HG02938 (cell line): Measurements from ENCODE around the gene PHF14.
A peak's percentile ranks its signal among the peaks of the same experiment; 100 is the strongest.

Experiments
- ATAC-seq: cut with Tn5 transposase; IDR thresholded peaks from one replicate; pipeline ENCODE4 v1.9.1; 2021; ENCODE audit warnings: mild to moderate bottlenecking, moderate library complexity; ENCODE audit not compliant: unreplicated experiment

The PHF14 gene

DNA sequence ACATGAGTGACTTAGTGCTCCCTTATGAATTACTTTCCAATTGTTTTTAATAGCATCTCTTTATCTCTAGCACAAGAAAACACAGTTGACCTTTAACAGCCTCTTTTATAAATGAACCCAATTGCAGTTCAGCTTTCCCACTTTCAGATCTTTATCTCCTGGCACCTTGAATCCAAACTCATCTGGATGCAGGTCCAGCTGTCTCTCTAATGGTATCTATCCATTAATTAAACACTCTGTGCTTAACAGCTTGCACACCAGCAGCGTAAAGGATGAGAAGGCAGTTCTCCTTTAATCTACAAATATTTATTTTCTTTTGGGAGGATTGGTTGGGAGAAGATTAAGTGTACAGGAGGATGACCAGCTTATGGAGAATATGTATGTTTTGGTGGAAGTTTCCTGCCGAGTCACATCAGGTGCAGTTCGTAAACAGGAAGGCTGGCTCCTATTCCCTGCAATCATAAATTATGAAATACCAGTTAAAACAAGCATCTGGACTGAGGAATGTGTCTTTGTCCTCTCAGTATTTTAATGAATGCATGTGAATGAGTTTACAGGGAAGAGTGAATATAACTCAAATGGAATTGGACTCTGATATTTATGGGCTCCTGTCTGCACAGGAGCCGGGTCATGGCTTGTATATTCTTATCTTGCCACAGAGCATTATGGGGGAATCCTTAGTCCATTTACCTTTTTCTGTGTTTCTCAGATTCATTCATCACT is 232.7 kb downstream of the PHF14 start:
- no peak for ATAC-seq

GRCh38 chr7:11207565-11207964 is 233.9 kb downstream of the PHF14 start:
- ATAC-seq: no peak

- no peak for ATAC-seq
Measured at GRCh38 chr7:11208883-11209465, 235.3 kb downstream of the PHF14 start.

DNA sequence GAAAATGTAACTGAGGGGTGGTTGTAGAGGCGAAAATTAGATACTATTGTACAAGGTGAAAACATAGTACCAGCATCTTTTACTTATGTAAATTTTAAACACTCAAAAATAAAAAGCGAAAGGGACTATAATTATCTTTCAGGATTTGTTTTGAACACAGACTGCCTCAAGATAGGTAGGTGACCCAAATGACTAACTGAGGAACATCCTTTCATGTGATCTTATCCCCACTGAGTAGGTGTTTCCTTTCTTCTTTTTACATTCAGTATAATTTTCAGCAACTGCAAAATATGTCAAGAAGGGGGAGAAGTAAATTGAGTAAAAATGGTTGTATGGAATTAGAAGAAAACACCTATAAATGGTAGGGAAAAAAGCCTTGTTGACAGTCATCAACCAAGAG is 236.7 kb downstream of the PHF14 start:
- ATAC-seq: no peak

GRCh38 chr7:11212080-11212711 is 238.5 kb downstream of the PHF14 start:
- peak; percentile 84 for ATAC-seq

DNA sequence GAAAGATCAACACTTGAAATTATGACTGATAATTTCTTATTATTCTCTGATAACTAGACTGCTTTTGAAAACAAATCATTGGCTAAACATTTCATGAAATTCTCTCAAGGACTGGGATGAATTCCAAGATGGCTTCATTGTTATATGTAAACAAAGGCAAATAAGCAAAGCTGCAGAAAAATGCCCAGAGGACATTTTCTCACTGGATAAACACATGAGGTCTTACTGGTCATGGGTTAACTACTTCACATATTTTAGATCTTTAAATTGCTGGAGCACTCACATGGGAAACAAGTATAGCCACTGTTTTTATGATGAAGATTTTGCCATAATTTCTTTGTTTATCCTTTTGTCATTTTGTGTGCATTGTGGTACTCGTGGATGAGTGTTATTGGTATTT is 239.1 kb downstream of the PHF14 start:
- no peak for ATAC-seq

DNA sequence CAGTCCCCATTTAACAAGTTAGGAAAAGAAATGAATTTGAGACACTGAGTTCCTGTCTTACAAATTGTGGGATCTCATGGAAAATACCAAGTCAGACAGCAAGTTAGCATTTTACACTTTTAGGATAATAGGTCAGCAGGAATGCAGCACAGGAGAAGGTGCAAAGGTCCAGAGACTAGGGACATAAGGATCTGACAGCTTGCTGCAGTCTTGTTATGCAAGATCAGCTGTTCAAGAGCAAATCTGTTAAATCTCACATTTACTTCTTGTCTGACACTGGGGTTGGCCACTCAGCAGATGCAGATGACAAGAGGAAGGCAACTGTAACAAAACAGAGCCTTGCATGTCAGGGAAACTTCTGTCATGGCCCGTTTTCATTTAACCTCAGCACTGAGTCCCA is 239.6 kb downstream of the PHF14 start:
- no peak for ATAC-seq

- no peak for ATAC-seq
Measured at GRCh38 chr7:11216276-11216675, 242.6 kb downstream of the PHF14 start.

DNA sequence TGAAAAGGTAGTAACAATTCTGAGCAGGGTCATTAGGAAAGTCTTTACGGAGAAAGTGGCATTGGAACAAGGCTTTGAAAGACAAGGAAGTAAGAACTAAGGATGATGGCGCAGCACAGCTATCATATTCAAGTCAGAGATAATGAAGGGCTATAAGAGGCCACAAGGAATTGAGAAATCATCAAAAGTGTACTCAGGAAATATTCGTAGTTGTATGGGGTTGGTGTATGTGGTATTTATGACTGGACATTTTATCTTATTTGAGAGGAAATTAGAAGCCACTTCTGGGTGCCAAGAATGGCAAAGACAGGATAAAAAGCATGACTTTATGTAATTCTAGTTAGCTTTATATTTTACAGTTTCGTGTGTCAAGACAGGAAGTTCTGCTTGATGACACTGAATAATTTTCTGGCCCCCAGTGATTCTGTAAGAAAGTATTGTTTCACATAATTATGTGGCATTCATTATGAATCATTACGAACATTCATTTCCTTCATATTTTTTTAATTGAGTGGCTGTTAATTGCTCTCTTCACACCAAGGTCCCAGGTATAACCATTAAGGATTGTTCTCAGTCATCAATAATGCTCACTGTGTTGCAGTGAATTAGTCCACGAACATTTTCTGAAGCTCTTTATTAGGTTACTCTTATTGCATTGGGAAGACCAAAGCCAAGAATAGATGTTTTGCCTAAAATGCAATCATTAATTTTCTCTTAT is 244.3 kb downstream of the PHF14 start:
- ATAC-seq: no peak
